SH-SY5Y (cell line): ENCODE results near the gene SEC22A.

Source experiments
- GATA2 ChIP-seq: IDR thresholded peaks from 2 replicates; pipeline ENCODE4 v1.6.1; 2011; ENCODE audit warnings: mild to moderate bottlenecking, low read depth, low read length
- GATA3 ChIP-seq: IDR thresholded peaks from 2 replicates; pipeline ENCODE4 v1.6.1; 2011; ENCODE audit warnings: low read depth, mild to moderate bottlenecking, low read length, moderate library complexity

SEC22A gene

GRCh38 chr3:123311201-123311600 is 109.5 kb downstream of the SEC22A start:
- TF ChIP-seq GATA3 (no peak), GATA2 (no peak)

- TF ChIP-seq GATA2 (no peak), GATA3 (no peak)
Observed at GRCh38 chr3:123312331-123313265, 110.9 kb downstream of the SEC22A start.

- TF ChIP-seq GATA3 (no peak), GATA2 (no peak)
Observed at GRCh38 chr3:123313889-123314288, 112.1 kb downstream of the SEC22A start.

GRCh38 chr3:123314359-123315270 is 112.9 kb downstream of the SEC22A start:
- TF ChIP-seq GATA3 (no peak), GATA2 (no peak)

- no peak for TF ChIP-seq GATA3
- no peak for TF ChIP-seq GATA2
Observed at GRCh38 chr3:123315271-123315595, 113.5 kb downstream of the SEC22A start.

- no peak for TF ChIP-seq GATA3
- no peak for TF ChIP-seq GATA2
Observed at GRCh38 chr3:123317716-123318115, 116.0 kb downstream of the SEC22A start.

- TF ChIP-seq GATA2 (no peak), GATA3 (no peak)
Observed at GRCh38 chr3:123318374-123318773, 116.6 kb downstream of the SEC22A start.

GRCh38 chr3:123319760-123320159 is 118.0 kb downstream of the SEC22A start:
- TF ChIP-seq GATA2: no peak
- no peak for TF ChIP-seq GATA3

GRCh38 chr3:123320221-123320620 is 118.5 kb downstream of the SEC22A start:
- no peak for TF ChIP-seq GATA3
- TF ChIP-seq GATA2: no peak

- TF ChIP-seq GATA3: no peak
- no peak for TF ChIP-seq GATA2
Observed at GRCh38 chr3:123321806-123322205, 120.1 kb downstream of the SEC22A start.

GRCh38 chr3:123322866-123323265 is 121.1 kb downstream of the SEC22A start:
- TF ChIP-seq GATA3 (no peak), GATA2 (no peak)
